HG03159 (cell line): Measurements from ENCODE around the gene ABCD4.
"Not testable (repeated sequence)": the region's sequence is repeated elsewhere in the genome, so short reads cannot be mapped to it uniquely, and the experiment has no call there.

Experiments used
- ATAC-seq: cut with Tn5 transposase; IDR thresholded peaks from one replicate; pipeline ENCODE4 v1.9.1; 2021; ENCODE audit warnings: mild to moderate bottlenecking, moderate library complexity; ENCODE audit not compliant: unreplicated experiment

Gene ABCD4

DNA sequence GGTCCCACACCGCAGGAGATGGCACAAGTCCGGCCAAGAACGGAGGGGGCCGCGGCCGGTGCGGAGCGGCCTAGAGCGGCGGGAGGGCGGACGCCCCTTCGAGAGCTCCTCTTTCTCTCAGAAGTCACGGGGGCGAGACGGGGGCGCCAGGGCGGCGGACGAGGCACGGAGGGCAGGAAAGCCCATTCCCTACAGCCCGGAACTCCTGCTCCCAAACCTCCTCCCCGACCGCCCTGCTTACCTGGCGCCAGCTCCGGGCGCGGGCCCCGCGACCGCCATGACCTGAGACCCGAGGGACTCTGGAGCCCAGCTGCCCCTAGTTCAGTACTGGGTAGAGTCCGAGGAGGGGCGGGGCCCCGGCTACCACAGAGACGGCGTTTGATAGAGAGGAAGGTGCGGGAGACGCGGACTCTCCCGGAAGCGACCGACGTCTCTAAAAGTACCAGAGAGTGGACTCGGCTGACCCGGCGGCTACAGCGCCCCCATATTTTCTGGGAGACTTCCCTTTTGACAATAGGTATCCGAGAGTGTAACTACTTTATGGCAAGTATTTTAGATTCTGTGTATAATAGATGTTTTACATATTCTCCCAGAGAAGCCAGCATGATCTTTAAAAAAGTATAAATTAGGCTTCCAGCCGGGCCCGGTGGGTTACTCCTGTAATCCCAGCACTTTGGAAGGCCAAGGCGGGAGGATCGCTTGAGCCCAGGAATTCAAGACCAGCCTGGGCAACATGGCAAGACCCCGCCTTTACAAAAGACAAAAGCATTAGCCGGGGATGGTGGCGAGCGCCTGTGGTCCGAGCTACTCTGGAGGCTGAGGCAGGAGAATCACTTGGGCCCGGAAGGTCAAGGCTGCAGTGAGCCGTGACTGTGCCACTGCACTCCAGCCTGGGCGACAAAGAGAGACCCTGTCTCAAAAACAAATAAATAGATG, at the start of gene ABCD4:
Gene ABCD4 (minus strand): TSS at position 301 of the 936 bp plus-strand sequence. CDS start 22 bp downstream, at position 279.
- ATAC-seq, result peak; percentile 94

DNA sequence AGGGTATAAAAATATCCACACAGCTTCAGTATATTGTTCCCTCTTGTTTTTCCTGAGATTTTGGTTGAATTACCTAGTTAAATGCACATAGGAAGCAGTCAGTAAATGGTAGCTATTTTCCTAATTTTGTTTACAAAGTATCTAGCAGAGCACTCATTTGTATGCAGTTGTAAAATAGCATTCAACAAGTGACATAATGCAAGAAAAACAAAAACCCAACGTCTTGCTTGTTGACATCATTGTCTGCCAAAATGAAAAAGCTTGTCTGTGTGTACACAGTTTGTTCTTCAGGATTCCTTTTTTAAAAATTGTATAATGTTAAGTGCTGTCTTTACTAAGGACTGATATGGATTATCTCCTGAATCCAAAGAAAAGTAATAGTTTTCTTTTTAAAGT, 48.2 kb upstream of the ABCD4 start:
- ATAC-seq, result no peak

DNA sequence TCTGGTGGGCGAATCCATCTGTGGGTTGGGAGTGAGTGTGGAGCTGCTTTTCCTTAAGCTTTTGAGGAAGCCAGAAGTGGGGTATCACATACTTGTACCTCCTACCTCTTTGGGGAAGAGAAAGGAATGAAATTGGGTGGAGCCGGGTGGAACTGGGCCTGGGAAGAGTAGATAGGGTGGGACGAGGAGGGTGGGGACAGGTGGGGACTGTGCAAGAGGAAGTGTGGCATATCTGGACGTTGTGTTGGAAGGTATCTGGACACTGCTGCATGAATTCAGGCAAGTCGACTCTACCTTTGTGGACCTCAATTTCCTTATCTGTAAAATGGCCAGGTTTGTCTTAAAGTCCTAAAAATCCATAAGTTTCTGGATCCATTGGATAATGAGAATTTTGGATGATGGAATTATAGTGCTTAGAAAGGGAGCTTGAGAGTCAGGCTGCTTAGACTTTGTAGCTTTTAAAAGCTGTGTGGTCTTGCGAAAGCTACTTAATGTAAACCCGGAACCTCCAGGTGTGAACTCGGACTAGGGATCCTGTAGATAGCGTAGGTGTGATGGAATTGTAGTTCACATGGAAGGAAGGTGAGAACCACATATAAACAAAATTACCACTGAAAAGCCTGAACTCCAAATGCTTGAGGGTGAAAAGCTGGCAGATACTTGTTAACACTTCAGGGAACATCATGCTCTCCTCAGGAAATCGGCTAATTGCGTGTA, 47.6 kb upstream of the ABCD4 start:
- ATAC-seq, result no peak

DNA sequence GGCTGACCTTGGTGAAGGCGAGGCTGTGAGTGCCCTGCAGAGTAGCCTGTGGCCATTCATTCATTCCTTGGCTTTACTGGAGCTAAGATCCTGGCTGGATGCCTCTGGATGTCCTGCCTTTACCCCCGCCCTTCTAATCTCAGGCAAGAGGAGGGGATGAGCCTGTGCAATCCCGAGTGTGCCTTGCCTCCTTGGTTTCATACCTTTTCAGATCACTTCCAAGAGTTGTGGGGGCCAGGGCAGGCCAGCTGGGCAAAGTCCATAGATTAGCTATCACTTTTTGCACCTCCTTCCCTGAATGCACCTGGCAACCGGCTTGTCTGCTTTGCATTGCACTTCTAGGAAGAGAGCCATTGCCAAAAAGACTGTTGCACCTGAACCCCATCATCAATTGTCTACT, 47.0 kb upstream of the ABCD4 start:
- ATAC-seq, result no peak

DNA sequence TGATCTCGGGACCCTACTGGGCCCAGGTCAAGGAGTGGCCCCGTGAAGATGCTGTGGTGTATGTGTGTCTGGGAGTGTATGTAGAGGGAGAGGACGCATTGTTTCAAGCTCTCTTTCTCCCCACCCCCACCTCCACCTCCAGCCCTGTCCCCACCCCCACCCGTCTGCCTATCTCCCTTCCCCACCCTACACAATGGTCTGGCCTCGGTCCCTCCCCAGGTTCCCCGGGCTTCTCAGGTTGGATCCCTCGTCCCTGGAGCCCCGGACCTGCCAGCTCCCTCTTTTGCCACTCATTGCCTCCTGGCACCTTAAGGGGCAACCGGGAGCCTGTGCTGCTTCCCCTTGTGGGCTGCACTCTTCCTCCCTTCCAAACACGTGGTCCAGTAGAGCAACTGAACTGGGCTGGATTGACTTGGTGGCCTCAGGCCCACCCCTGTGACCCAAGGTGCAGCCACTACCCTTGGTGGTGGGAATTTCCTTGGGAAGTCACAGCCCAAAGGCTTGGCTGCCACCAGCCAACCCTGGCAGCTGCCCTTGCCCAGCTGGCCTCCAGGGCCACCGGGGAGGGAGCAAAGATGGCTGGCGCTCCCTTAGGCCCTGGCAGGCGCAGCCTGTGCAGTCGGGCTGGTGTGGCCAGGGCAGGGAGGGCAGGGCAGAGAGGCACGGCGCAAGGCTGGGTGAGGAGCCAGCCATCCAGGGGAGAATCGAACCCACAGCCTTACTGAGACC, 46.2 kb upstream of the ABCD4 start:
- no peak for ATAC-seq

DNA sequence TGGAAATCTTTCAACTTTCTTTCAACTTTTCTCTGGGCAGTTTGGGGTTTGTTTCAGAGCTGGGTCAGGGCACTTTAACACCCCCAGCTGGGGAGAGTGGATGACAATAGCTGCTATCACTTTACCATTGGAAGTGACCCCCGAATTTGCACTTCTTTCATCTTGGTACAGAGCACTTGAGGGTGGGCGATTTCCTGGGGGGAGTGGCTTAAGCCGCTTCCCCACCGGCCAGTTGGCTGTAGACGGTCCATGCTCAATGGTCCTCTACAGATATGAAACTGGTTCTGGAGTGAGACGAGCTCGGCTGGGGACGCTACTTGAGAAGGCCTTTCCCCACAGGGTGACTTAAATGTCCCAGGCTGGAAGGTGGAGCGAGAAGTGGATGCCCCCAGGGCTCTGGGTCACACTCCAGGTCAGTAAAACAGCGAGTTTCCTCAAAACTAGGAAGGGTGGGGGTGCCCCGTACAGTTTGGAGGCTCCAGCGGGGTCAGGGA, 45.6 kb upstream of the ABCD4 start, which contains the start of gene VRTN:
Gene VRTN (plus strand): TSS at position 231 of the 494 bp plus-strand sequence. CDS start 8,313 bp downstream, outside the sequence.
- no peak for ATAC-seq

DNA sequence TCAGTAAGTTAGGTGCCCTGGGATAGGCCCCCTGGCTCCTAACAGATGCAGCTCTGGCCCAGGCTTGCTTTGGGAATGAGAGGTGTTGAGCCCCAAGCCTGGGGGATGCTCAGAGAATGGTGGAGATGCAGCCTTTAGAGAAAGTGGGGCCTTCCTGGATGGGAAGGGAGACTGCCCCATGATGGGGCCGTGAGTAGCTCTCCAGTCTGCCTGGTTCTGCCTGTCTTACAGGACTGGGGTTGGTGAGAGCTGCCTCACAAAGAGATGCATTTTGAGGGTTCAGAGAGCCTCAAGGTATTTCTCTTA, 45.0 kb upstream of the ABCD4 start:
- ATAC-seq, result no peak

DNA sequence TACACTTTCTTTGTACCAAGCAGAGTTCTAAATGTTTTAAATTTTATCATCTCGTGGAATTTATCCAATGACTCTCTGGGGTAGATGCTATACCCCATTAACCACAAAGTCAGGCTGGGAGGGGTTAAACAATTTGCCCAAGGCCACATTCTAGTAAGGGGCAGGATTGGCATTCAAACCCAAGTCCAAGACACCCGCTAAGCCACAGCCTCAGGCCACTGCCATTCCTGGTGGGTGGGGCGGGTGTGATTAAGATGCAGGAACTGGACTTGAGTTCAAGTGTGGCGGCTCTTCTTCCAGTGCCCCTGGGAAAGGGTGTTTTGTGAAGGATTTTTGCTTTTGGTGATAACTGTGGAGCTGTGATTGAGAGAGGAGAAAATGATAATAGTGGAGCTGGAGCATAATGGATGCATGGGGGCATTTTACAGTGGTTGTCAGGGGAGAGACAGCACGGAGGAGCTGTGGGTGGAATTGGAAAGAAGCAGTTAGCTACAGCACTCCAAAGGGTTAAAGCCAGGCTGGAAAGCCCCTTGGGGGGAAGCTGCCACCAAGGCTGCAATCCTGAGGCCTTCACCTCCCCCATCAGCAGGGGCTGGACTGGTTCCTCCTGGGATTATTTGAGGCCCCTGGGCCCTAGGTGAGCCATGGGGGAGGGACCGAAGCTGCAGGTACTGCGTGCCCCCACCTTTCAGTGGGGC, 44.5 kb upstream of the ABCD4 start:
- no peak for ATAC-seq

DNA sequence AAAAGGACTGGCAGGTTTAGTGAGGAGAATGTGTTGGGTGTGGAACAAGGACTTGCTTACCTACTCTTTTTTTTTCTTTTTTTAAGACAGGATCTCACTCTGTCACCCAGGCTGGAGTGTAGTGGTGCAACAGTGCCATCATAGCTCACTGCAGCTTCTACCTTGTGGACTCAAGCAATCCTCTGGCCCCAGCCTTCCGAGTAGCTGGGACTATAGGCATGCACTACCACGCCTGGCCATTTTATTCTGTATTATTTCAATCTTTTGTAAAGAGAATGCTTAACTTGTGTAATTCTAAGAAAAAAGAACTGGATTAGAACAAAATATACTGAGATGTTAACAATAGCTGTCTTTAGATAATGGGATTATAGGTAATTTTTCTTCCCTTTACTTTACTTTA, 43.6 kb upstream of the ABCD4 start:
- ATAC-seq, result no peak

GRCh38 chr14:74333909-74334308, 31.2 kb upstream of the ABCD4 start:
- ATAC-seq, result no peak

GRCh38 chr14:74329950-74330552, 27.3 kb upstream of the ABCD4 start:
- not testable (repeated sequence) for ATAC-seq

DNA sequence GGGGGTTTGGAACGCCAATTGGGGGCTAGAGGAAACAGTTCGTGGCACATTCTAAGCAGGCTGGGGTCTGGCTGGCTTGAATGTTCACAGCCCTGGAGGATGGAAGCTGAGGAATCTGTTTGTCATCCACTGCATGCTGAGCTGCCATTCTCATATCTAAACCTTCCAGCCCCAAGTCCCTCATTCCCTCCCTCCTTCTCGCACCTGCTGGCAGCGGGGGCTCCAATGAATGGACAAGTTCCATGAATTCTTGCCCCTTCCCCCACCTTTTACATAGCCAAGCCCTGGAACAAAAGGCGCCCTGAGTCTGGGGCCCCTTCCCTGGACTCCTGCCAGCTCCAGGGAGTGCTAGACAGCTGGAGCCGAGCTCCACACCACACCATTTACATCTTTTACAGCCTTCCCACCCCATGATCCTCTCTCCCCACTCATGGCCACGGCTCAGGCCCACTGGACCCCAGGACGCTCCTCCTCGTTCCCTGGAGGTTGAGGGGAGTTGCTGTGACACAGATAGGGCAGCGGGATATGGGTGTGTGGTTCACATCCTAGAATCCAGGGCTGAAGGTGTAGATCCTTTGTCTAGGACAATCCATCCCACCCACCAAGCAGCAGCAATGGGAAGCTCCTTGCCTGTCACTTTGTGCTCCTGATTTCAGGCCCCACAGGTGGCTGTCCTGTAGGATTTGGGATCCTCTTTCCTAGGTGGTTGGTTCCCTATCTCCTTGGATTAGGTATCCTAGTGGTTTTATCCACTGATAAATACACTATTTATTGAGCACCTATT, 23.8 kb upstream of the ABCD4 start:
- no peak for ATAC-seq

- no peak for ATAC-seq
Observed at GRCh38 chr14:74325446-74325845, 22.7 kb upstream of the ABCD4 start.

DNA sequence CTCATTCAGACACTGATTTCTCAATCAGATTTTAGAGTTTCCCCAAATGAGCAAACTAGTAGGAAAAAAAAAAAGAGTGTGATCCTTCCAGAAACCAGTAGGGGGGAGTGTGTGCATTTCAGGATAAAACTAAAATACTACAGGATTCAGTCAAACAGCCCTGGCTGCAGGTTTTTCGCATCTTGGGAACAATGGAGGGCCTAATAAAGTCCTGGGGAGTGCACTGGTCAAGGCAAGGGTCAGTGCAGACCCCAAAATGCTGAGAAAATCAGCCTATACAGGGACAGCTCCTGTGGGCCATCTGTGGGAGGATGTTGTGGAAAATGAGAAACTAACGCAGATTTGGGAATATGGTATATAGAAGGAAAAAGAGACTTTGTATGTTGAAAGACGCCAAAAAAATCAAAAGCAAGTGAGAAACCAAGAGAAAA, 22.2 kb upstream of the ABCD4 start:
- no peak for ATAC-seq

GRCh38 chr14:74314576-74314975, 11.8 kb upstream of the ABCD4 start:
- no peak for ATAC-seq

DNA sequence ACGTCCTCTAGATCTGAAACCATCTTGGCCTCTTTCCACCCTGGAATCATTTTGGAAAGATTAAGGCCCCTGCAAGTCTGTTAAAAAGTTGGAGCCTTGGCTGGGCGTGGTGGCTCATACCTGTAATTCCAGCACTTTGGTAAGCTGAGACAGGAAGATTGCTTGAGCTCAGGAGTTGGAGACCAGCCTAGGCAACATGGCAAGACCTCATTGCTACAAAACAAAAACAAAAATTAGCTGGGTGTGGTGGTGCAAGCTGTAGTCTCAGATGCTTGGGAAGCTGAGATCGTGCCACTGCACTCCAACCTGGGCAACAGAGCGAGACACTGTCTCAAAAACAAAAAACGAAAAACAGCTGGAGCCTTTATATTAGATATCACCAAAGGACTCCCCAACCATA, 10.9 kb upstream of the ABCD4 start:
- no peak for ATAC-seq

- no peak for ATAC-seq
Observed at GRCh38 chr14:74312161-74312560, 9.4 kb upstream of the ABCD4 start.

DNA sequence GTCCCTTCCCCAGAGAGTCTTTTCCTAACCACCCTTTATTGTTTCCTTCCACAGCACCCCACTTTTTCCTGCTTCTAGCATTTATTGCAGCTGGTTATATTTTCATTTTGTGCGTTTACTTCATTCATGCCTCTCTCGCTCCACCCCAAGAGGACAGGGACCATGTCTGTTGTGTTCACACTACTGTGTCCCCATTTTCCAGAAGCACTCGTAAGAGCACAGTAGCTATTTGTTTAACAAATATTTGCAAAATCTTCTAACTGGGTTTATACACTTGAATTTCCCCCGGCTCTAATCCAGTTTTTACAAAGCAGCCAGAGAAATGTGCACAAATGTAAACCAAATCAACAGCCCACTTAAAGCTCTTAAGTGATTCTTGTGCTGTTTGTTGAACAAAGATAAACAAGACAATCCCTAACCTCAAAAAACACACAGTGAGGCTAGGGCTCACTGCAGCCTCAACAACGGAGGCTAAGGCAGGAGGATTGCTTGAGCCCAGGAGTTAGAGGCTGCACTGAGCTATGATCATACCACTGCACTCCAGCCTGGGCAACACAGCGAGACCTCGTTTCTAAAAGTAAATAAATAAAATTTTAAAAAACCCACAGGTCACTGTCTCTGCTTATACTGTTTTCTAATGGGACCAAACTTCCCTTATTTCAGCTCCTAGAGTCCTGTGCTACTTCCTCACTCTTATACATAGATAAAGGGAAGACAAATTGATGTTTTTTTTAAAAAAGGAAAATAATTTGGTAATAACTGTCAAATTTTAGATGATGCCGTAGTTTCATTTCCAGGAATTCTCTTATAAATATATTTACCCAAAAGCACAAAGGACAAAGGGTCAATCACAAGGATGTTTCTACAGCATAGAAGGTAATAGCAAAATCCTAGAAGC, 6.6 kb upstream of the ABCD4 start:
- ATAC-seq, result no peak
